22Rv1 (cell line): ENCODE results near the gene SHISA4.

Experiments used
- ZFX ChIP-seq: fragments of 450-650 bp; IDR thresholded peaks from 2 replicates; pipeline ENCODE4 v1.6.1; 2017; ENCODE audit warnings: antibody characterized with exemption, borderline replicate concordance
- TF ChIP-seq, protein P1 (sequence below): fragments of 450-650 bp; IDR thresholded peaks from 2 replicates; pipeline ENCODE4 v1.5.1; 2017; ENCODE audit warnings: mild to moderate bottlenecking

DNA sequence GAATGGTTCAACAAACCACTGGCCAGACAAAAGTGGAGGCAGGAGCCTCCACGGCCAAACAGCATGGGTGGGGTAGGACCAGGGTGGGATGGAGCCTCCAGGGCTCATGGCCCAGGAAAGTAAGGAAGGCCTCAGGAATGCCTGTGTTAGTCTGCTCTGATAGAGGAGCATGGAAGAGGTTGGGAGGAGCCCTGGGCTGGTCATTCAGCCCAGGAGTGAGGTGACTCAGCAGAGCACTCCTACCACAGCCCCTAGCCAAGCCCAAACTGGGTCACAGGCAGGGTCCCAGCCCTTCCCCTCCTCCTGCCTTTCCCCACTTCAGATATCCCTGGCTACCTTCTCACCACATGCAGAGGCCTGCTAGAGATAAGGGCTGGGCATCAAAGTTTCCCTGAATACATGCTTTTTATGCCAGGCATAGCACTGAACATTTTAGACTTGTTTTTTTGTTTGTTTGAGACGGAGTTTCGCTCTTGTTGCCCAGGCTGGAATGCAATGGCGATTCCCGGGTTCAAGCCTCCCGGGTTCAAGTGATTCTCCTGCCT lies 3.1 kb upstream of the SHISA4 start:
- TF ChIP-seq, protein P1, sequence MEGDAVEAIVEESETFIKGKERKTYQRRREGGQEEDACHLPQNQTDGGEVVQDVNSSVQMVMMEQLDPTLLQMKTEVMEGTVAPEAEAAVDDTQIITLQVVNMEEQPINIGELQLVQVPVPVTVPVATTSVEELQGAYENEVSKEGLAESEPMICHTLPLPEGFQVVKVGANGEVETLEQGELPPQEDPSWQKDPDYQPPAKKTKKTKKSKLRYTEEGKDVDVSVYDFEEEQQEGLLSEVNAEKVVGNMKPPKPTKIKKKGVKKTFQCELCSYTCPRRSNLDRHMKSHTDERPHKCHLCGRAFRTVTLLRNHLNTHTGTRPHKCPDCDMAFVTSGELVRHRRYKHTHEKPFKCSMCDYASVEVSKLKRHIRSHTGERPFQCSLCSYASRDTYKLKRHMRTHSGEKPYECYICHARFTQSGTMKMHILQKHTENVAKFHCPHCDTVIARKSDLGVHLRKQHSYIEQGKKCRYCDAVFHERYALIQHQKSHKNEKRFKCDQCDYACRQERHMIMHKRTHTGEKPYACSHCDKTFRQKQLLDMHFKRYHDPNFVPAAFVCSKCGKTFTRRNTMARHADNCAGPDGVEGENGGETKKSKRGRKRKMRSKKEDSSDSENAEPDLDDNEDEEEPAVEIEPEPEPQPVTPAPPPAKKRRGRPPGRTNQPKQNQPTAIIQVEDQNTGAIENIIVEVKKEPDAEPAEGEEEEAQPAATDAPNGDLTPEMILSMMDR, result no peak
- no peak for TF ChIP-seq ZFX
